Vagina (tissue), 2 donors: ENCODE results near the gene ASCC2. TPM values are rescaled to one million over a fixed set of nuclear protein-coding genes. Genes with fewer than 3 reads are reported as not detected.
A peak's percentile ranks its signal among the peaks of the same experiment; 100 is the strongest.

ENCODE experiments used
- DNase-seq, 2 donors: peaks; one replicate each; pipeline ENCODE4 v3.0.0-alpha.2; 2017; ENCODE audit errors: extremely low spot score in 2 of 2
- H3K27ac ChIP-seq: fragments of 200-600 bp; sonication (generic); one replicate; pipeline ENCODE4 v1.5.1; 2019
- H3K27me3 ChIP-seq: fragments of 200-600 bp; sonication (generic); one replicate; pipeline ENCODE4 v1.5.1; 2019
- H3K36me3 ChIP-seq, 2 donors: fragments of 200-600 bp; sonication (generic); one replicate each; pipeline ENCODE4 v1.5.1; 2017 to 2019
- H3K4me1 ChIP-seq: fragments of 200-600 bp; sonication (generic); one replicate; pipeline ENCODE4 v1.5.1; 2019
- H3K4me3 ChIP-seq, 2 donors: fragments of 200-600 bp; sonication (generic); 1 replicate in 1 of 2; 2 replicates in 1 of 2; pipeline ENCODE4 v1.5.1; 2016 to 2019
- H3K9me3 ChIP-seq: fragments of 200-600 bp; sonication (generic); one replicate; pipeline ENCODE4 v1.5.1; 2019
- POLR2A ChIP-seq, 2 donors: fragments of 450-650 bp; IDR thresholded peaks; one replicate each; pipeline ENCODE4 v1.6.1; 2017; ENCODE audit warnings: antibody characterized with exemption in 2 of 2, mild to moderate bottlenecking in 2 of 2, moderate library complexity in 2 of 2
- POLR2AphosphoS5 ChIP-seq, 2 donors: sonication (generic); formaldehyde crosslinking; IDR thresholded peaks; one replicate each; pipeline ENCODE4 v1.9.0; 2017; ENCODE audit warnings: antibody characterized with exemption in 2 of 2, mild to moderate bottlenecking in 2 of 2, low read depth in 1 of 2; ENCODE audit not compliant: insufficient read depth in 1 of 2
- intact Hi-C: fragments of 100-400 bp; cut with DNase I; formaldehyde crosslinking; loops from one replicate; pipeline ENCODE4 v1.15.1; 2023
- total RNA-seq: library from RNA; depleted of rRNA; stranded (reverse); fragments of >200 nt; gene quantifications from one replicate; pipeline ENCODE4 v1.2.3, GENCODE V29; 2016
- TF ChIP-seq, protein P1 (sequence below), 3 experiments: fragments of 450-650 bp in 2 of 3; fragments of 200-600 bp in 1 of 3; sonication (generic) in 1 of 3; IDR thresholded peaks; one replicate each; pipeline ENCODE4 v1.5.1; 2017 to 2019; ENCODE audit warnings: antibody characterized with exemption in 3 of 3, mild to moderate bottlenecking in 2 of 3, moderate library complexity in 2 of 3

Gene ASCC2
- total RNA-seq, 1 donor from 2014 or later, result 62.6 TPM

DNA sequence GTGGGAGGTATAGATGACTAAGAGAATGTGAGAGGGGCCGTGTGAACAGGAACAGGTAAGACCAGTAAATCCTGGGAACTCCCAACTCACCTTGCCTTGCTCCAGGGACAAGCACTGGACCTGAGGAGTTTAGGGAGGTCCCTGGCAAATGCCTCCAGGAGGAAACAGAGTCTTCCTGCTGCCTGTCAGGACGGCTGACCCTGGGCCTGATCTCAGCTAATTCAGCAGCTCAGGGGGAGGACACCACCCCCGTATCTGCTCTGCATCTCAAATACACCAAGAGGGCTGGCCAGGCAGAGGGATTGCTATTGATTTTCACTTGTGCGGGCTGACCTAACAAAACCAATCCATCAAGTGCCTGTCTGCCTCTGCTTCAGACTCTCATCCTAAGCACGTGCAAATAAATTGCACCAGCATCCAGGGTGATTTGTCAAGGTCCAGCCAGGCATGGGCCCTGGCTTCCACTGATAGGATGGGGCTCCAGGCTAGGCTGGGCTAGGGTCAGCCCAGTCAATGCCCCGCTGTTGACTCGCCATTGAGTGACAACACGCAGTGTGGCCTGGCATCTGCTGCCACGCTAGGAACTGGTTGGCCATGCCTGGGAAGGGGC, 50.6 kb downstream of the ASCC2 start:
- DNase-seq, result no peak
- no peaks in the 10 kb centered on the region for H3K9me3 ChIP-seq
- H3K36me3 ChIP-seq, result peaks cover 0 to 45% of the 10 kb centered on the region in 2 donors
- H3K27ac ChIP-seq, result no peak overlapping the region
- no peaks in the 10 kb centered on the region for H3K27me3 ChIP-seq
- no peak for TF ChIP-seq POLR2AphosphoS5 (IDR thresholded peaks at IDR 0.05; ENCODE audit: insufficient read depth in 1 of 2, low read depth in 1 of 2)
- TF ChIP-seq POLR2A (IDR thresholded peaks at IDR 0.05), result no peak
- TF ChIP-seq, protein P1, sequence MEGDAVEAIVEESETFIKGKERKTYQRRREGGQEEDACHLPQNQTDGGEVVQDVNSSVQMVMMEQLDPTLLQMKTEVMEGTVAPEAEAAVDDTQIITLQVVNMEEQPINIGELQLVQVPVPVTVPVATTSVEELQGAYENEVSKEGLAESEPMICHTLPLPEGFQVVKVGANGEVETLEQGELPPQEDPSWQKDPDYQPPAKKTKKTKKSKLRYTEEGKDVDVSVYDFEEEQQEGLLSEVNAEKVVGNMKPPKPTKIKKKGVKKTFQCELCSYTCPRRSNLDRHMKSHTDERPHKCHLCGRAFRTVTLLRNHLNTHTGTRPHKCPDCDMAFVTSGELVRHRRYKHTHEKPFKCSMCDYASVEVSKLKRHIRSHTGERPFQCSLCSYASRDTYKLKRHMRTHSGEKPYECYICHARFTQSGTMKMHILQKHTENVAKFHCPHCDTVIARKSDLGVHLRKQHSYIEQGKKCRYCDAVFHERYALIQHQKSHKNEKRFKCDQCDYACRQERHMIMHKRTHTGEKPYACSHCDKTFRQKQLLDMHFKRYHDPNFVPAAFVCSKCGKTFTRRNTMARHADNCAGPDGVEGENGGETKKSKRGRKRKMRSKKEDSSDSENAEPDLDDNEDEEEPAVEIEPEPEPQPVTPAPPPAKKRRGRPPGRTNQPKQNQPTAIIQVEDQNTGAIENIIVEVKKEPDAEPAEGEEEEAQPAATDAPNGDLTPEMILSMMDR (IDR thresholded peaks at IDR 0.05), result no peak
- no peak overlapping the region for H3K4me3 ChIP-seq
- intact Hi-C loops, result no loop called here
- peaks cover 15% of the 10 kb centered on the region for H3K4me1 ChIP-seq

DNA sequence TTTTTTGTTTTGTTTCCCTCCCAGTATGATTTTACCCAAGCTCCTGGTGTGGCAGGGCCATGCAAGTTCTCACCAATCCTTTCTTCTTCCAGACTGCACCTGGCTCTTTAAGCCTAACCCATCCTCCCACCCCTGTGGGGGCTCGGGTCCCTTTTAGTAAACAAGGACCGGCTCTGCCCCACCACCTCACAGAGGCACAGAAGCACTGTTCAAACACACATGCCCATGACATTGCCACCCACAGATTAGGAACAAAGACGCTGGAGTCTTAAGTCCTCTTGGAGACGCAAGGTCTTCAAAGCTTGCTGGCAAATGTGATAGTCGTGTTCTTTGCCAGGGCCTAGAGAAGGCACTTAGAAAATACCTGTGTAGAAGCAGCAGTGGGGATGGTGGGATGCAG, 52.0 kb downstream of the ASCC2 start:
- Histone ChIP-seq H3K27me3 (no peaks in the 10 kb centered on the region), H3K27ac (no peak overlapping the region), H3K9me3 (no peaks in the 10 kb centered on the region), H3K36me3 (peaks cover 0 to 30% of the 10 kb centered on the region in 2 donors), H3K4me1 (peaks cover 30% of the 10 kb centered on the region), H3K4me3 (no peak overlapping the region)
- intact Hi-C loops, result no loop called here
- no peak for DNase-seq
- TF ChIP-seq POLR2AphosphoS5 (IDR thresholded peaks at IDR 0.05; ENCODE audit: insufficient read depth in 1 of 2, low read depth in 1 of 2), result no peak

DNA sequence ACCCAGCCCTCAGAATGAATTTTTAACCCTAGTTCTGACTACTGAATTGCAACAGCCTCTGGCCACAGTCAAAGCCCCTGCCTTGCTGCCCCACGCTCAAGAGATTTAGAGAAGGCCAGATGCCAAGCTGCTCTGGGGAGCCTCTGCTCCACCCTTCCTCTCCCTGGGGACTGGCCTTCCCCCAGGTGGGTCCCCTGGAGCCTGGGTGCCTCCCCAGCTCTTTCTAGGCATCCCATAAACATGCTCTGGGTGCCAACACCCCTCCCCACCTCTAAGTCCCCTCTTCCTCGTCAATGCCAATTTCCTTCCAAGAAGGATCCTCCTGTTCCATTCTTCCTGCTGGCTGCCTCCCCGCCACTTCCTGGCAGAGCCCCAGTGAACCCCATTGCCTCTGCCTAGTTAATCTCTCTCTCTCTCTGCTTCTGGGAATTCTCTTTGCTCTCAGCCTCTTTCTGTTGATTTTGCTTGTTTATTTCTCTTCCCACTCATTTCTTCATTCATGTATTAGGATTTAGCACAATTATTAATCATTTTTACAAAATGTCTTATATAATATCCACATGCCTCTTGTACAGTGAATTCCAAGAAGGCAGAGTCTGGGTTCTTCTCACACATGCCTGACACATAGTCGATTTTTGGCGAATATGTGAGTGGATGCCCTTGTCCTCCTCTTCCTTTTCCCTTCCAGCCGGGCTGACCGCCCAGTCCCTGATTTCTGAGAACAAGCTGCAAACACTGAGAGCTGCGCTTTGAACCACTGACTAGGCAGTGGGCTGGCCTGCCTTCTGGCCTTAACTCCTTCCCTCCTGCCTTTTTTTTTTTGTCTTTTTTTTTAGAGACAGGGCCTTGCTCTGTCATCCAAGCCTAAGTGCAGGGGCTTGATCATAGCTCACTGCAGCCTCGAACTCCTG, 53.4 kb downstream of the ASCC2 start:
- no peak for DNase-seq
- intact Hi-C loops, result no loop called here
- peaks cover 38% of the 10 kb centered on the region for H3K4me1 ChIP-seq
- H3K36me3 ChIP-seq, result peaks cover 0 to 19% of the 10 kb centered on the region in 2 donors
- H3K9me3 ChIP-seq, result no peaks in the 10 kb centered on the region
- H3K27ac ChIP-seq, result peak overlapping the region; percentile 60
- H3K27me3 ChIP-seq, result no peaks in the 10 kb centered on the region
- TF ChIP-seq, protein P1 (IDR thresholded peaks at IDR 0.05), result no peak
- no peak for TF ChIP-seq POLR2A (IDR thresholded peaks at IDR 0.05)
- TF ChIP-seq POLR2AphosphoS5 (IDR thresholded peaks at IDR 0.05; ENCODE audit: insufficient read depth in 1 of 2, low read depth in 1 of 2), result no peak
- H3K4me3 ChIP-seq, result no peak overlapping the region

DNA sequence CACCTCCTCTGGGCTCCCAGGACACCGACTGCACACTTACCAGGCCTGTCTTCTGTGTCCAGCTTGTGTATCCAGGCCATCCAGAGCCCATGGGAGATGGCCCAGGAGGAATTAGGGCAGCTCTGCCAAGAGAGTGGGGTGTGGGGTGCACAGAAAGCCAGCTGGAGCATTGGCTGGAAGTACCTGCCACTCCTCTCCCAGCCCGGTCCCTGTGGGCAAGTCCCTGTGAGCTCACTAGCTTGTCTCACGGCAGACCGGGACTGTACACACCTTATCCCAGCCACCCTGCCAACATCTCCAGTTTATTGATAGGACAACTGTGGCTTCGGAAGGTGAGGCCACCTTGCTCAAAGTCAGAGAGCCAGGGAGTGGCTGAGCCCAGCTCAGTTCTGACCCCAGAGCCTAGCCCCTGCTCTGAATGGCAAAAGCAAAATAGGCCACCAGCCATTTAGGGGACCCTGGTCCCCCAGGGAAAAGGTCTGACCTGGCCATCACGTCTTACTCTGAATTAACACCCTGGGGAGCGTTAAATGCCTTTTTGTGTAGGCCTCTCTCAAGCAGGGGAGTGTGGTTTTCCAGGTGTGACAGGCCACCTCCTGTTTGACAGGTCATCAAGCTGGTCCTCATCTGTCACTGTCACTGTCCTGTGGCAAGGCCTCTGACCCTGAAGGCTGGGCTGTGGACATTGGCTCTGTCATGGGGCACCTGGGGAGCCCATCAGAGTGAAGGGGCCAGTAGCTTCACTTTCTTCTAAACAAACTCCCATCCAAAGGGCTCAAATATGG, 55.8 kb downstream of the ASCC2 start:
- Histone ChIP-seq H3K27me3 (no peaks in the 10 kb centered on the region), H3K4me1 (peaks cover 38% of the 10 kb centered on the region), H3K9me3 (no peaks in the 10 kb centered on the region), H3K4me3 (no peak overlapping the region), H3K36me3 (no peaks in the 10 kb centered on the region), H3K27ac (peak overlapping the region; percentile 31)
- intact Hi-C loops, result no loop called here
- no peak for DNase-seq
- TF ChIP-seq, protein P1 (IDR thresholded peaks at IDR 0.05), result no peak
- TF ChIP-seq POLR2AphosphoS5 (IDR thresholded peaks at IDR 0.05; ENCODE audit: insufficient read depth in 1 of 2, low read depth in 1 of 2), result no peak
